Astrocyte (in vitro differentiated cells and primary cell): ENCODE data around the gene ANGEL2. TPM values are rescaled to one million over a fixed set of nuclear protein-coding genes. Genes with fewer than 3 reads are reported as not detected.

Experiments used
- DNase-seq: peaks from one replicate; pipeline ENCODE4 v3.0.0-alpha.2; 2010; ENCODE audit warnings: low read depth
- FAIRE-seq: peaks from 2 replicates; lab custom pipeline; 2011; peaks lifted over from hg19 to GRCh38; lab: Jason Lieb, UNC
- H2AFZ ChIP-seq: 2 replicates; pipeline ENCODE4 v1.6.0; 2012; ENCODE audit warnings: low read depth, low read length, inconsistent platforms
- H3K27ac ChIP-seq: 2 replicates; pipeline ENCODE4 v1.5.1; 2011; ENCODE audit warnings: low read depth, low read length, inconsistent platforms
- H3K27me3 ChIP-seq: 2 replicates; pipeline ENCODE4 v1.6.0; 2011; ENCODE audit warnings: low read length, inconsistent platforms; ENCODE audit not compliant: insufficient read depth
- H3K36me3 ChIP-seq: 2 replicates; pipeline ENCODE4 v1.5.1; 2011; ENCODE audit warnings: low read length, inconsistent platforms; ENCODE audit not compliant: insufficient read depth
- H3K4me1 ChIP-seq: 2 replicates; pipeline ENCODE4 v1.5.1; 2011; ENCODE audit warnings: low read length, inconsistent platforms; ENCODE audit not compliant: insufficient read depth
- H3K4me2 ChIP-seq: 2 replicates; pipeline ENCODE4 v1.6.0; 2012; ENCODE audit warnings: low read length, inconsistent platforms
- H3K4me3 ChIP-seq: 2 replicates; pipeline ENCODE4 v1.5.1; 2011; ENCODE audit warnings: low read depth, mild to moderate bottlenecking, low read length, inconsistent platforms; ENCODE audit not compliant: insufficient read depth
- H3K79me2 ChIP-seq: 2 replicates; pipeline ENCODE4 v1.6.0; 2012; ENCODE audit warnings: mild to moderate bottlenecking, low read length, inconsistent platforms; ENCODE audit not compliant: insufficient read depth
- H3K9ac ChIP-seq: 2 replicates; pipeline ENCODE4 v1.6.0; 2012; ENCODE audit warnings: mild to moderate bottlenecking, low read length, inconsistent platforms
- H3K9me3 ChIP-seq: 2 replicates; pipeline ENCODE4 v1.5.1; 2012; ENCODE audit warnings: low read depth, mild to moderate bottlenecking, low read length, inconsistent platforms; ENCODE audit not compliant: insufficient read depth
- H4K20me1 ChIP-seq: 2 replicates; pipeline ENCODE4 v1.6.0; 2012; ENCODE audit warnings: low read length, inconsistent platforms; ENCODE audit not compliant: insufficient read depth
- H3K27ac Mint-ChIP-seq: one replicate; pipeline ENCODE4 v1.8.0; 2021; ENCODE audit warnings: mild to moderate bottlenecking, mixed read lengths; ENCODE audit not compliant: unreplicated experiment
- H3K27me3 Mint-ChIP-seq: one replicate; pipeline ENCODE4 v1.8.0; 2021; ENCODE audit warnings: low read depth, mixed read lengths; ENCODE audit not compliant: unreplicated experiment
- H3K36me3 Mint-ChIP-seq: one replicate; pipeline ENCODE4 v1.8.0; 2021; ENCODE audit warnings: low read depth, mixed read lengths; ENCODE audit not compliant: unreplicated experiment
- H3K4me1 Mint-ChIP-seq: one replicate; pipeline ENCODE4 v1.8.0; 2021; ENCODE audit warnings: low read depth, mixed read lengths; ENCODE audit not compliant: unreplicated experiment
- H3K4me3 Mint-ChIP-seq: one replicate; pipeline ENCODE4 v1.8.0; 2021; ENCODE audit warnings: mild to moderate bottlenecking, moderate library complexity, mixed read lengths; ENCODE audit not compliant: unreplicated experiment
- H3K9me3 Mint-ChIP-seq: one replicate; pipeline ENCODE4 v1.8.0; 2021; ENCODE audit warnings: mild to moderate bottlenecking, mixed read lengths; ENCODE audit not compliant: unreplicated experiment
- EZH2 ChIP-seq: IDR thresholded peaks from 2 replicates; pipeline ENCODE4 v1.6.1; 2012; ENCODE audit warnings: mild to moderate bottlenecking, low read length, inconsistent platforms; ENCODE audit not compliant: insufficient read depth
- total RNA-seq: library from RNA; stranded (reverse); gene quantifications from 2 replicates; pipeline ENCODE4 v1.2.1, GENCODE V29; 2021
- TF ChIP-seq, protein P1 (sequence below): IDR thresholded peaks from 2 replicates; pipeline ENCODE4 v1.5.1; 2011; ENCODE audit warnings: low read depth, mild to moderate bottlenecking, inconsistent platforms, low read length, moderate library complexity; ENCODE audit not compliant: insufficient read depth

The ANGEL2 gene
- total RNA-seq, 1 donor from 2014 or later: 21.6 TPM

DNA sequence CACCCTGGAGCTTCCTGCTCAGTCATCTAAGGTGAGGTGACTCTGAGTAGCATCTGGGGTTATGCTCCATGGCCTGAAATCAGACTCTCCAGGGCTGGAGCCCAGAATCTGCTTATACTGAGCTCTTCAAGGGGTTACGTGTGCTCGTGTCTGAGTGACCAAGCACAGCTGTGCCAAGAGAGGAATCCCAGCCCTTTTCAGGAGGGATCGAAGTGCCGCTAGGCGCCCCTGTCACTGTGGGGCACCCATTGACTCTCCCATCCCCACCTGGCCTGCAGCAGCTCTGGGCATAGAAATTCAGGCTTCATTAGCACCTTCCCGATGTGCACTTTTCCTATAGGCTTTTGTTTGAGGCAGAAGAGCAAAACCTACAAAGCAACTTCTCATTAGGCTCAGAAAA, 51.6 kb downstream of the ANGEL2 start:
- Histone ChIP-seq H3K79me2 (no peaks in the 10 kb centered on the region), H3K9me3 (no peaks in the 10 kb centered on the region), H3K4me2 (no peak overlapping the region), H3K36me3 (no peaks in the 10 kb centered on the region), H3K27ac (no peak overlapping the region), H4K20me1 (no peaks in the 10 kb centered on the region), H2AFZ (no peak overlapping the region), H3K4me3 (no peak overlapping the region), H3K9ac (no peak overlapping the region), H3K27me3 (no peaks in the 10 kb centered on the region), H3K4me1 (no peaks in the 10 kb centered on the region)
- Mint-ChIP-seq H3K27me3 (peaks cover 3% of the 10 kb centered on the region), H3K4me1 (peaks cover 21% of the 10 kb centered on the region), H3K9me3 (peaks cover 4% of the 10 kb centered on the region), H3K36me3 (peaks cover 24% of the 10 kb centered on the region), H3K4me3 (no peak overlapping the region), H3K27ac (no peak overlapping the region)
- TF ChIP-seq, protein P1, sequence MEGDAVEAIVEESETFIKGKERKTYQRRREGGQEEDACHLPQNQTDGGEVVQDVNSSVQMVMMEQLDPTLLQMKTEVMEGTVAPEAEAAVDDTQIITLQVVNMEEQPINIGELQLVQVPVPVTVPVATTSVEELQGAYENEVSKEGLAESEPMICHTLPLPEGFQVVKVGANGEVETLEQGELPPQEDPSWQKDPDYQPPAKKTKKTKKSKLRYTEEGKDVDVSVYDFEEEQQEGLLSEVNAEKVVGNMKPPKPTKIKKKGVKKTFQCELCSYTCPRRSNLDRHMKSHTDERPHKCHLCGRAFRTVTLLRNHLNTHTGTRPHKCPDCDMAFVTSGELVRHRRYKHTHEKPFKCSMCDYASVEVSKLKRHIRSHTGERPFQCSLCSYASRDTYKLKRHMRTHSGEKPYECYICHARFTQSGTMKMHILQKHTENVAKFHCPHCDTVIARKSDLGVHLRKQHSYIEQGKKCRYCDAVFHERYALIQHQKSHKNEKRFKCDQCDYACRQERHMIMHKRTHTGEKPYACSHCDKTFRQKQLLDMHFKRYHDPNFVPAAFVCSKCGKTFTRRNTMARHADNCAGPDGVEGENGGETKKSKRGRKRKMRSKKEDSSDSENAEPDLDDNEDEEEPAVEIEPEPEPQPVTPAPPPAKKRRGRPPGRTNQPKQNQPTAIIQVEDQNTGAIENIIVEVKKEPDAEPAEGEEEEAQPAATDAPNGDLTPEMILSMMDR: no peak
- TF ChIP-seq EZH2: no peak
- FAIRE-seq (no peak), DNase-seq (no peak)

DNA sequence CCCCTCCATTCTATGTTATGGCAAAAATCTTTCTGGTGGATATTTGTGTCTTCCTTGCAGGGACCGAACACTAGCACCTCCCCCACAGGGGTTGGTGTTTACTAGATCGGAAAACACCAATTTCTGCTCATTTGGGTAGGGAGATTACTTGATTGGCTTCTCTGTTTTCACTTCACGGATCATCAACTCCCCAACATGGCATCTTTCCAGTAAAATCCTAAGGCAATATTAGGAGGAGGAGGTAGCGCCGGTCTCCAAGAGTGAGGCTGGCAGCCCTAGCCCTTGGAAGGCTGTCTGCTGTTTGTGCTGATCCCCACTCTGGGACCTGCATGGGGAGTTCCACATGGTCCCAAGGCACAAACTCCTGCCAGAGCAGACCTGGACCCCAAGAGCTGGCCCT, 53.2 kb downstream of the ANGEL2 start:
- H3K27ac Mint-ChIP-seq: no peak overlapping the region
- peaks cover 24% of the 10 kb centered on the region for H3K36me3 Mint-ChIP-seq
- no peak for TF ChIP-seq EZH2
- TF ChIP-seq, protein P1: no peak
- Histone ChIP-seq H3K9me3 (no peaks in the 10 kb centered on the region), H3K27ac (no peak overlapping the region), H3K27me3 (no peaks in the 10 kb centered on the region), H3K9ac (no peak overlapping the region), H4K20me1 (no peaks in the 10 kb centered on the region), H3K4me1 (peaks cover 12% of the 10 kb centered on the region), H3K4me2 (no peak overlapping the region), H3K4me3 (no peak overlapping the region), H2AFZ (no peak overlapping the region), H3K36me3 (no peaks in the 10 kb centered on the region), H3K79me2 (no peaks in the 10 kb centered on the region)
- FAIRE-seq: no peak
- H3K27me3 Mint-ChIP-seq: peaks cover 3% of the 10 kb centered on the region
- H3K4me1 Mint-ChIP-seq: peaks cover 17% of the 10 kb centered on the region
- H3K4me3 Mint-ChIP-seq: no peak overlapping the region
- no peak for DNase-seq
- H3K9me3 Mint-ChIP-seq: peaks cover 4% of the 10 kb centered on the region

DNA sequence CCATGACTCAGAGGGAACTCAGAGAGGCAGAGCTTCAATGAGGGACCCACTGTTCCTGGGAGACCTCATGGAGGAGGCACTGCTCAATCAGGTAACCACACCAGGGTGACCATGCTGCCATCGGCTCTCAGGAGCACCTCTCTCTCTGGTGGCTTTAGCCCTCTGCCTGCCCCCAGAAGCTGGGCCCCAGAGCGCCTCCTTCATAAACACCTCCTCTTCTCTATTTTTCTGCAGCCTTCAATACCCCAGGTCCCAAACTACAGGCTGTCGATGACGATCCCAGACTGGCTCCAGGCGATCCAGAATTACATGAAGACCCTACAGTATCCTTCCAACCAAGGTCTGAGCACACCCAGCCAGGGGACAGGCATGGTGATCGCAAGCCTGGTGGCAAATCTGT, 54.7 kb downstream of the ANGEL2 start:
- Mint-ChIP-seq H3K27me3 (peaks cover 3% of the 10 kb centered on the region), H3K36me3 (peaks cover 24% of the 10 kb centered on the region), H3K27ac (no peak overlapping the region), H3K9me3 (peaks cover 4% of the 10 kb centered on the region), H3K4me3 (no peak overlapping the region), H3K4me1 (peaks cover 16% of the 10 kb centered on the region)
- Histone ChIP-seq H4K20me1 (no peaks in the 10 kb centered on the region), H3K4me1 (peaks cover 12% of the 10 kb centered on the region), H3K4me3 (no peak overlapping the region), H3K79me2 (no peaks in the 10 kb centered on the region), H3K27me3 (no peaks in the 10 kb centered on the region), H3K4me2 (no peak overlapping the region), H3K27ac (no peak overlapping the region), H3K36me3 (no peaks in the 10 kb centered on the region), H3K9me3 (no peaks in the 10 kb centered on the region), H3K9ac (no peak overlapping the region), H2AFZ (no peak overlapping the region)
- no peak for TF ChIP-seq EZH2
- TF ChIP-seq, protein P1: no peak
- DNase-seq (no peak), FAIRE-seq (no peak)
